H9 (cell line): ENCODE measurements around the gene PCDH9. TPM values are rescaled to one million over a fixed set of nuclear protein-coding genes. Genes with fewer than 3 reads are reported as not detected.

Experiments used
- DNase-seq: peaks from one replicate; pipeline ENCODE4 v3.0.0-alpha.2; 2017
- H2AFZ ChIP-seq: one replicate; pipeline ENCODE4 v1.6.1; 2013; ENCODE audit warnings: mild to moderate bottlenecking, low read length, control low read depth, moderate library complexity
- H2AK5ac ChIP-seq: 2 replicates; pipeline ENCODE4 v1.6.1; 2013; ENCODE audit warnings: low read length, control low read depth, mixed read lengths; ENCODE audit not compliant: insufficient read length
- H2BK120ac ChIP-seq: one replicate; pipeline ENCODE4 v1.6.1; 2013; ENCODE audit warnings: low read depth, mild to moderate bottlenecking, low read length, control low read depth, inconsistent platforms; ENCODE audit not compliant: poor library complexity, severe bottlenecking
- H2BK12ac ChIP-seq: 2 replicates; pipeline ENCODE4 v1.6.1; 2013; ENCODE audit warnings: low read length, control low read depth, mixed read lengths, low read depth; ENCODE audit not compliant: insufficient read length
- H2BK15ac ChIP-seq: 2 replicates; pipeline ENCODE4 v1.6.1; 2013; ENCODE audit warnings: low read depth, low read length, control low read depth
- H2BK20ac ChIP-seq: one replicate; pipeline ENCODE4 v1.6.1; 2013; ENCODE audit warnings: low read depth, mild to moderate bottlenecking, low read length, control low read depth, inconsistent platforms; ENCODE audit not compliant: poor library complexity, severe bottlenecking
- H2BK5ac ChIP-seq: 2 replicates; pipeline ENCODE4 v1.6.1; 2013; ENCODE audit warnings: low read length, control low read depth, mixed read lengths; ENCODE audit not compliant: insufficient read length
- H3K14ac ChIP-seq: 2 replicates; pipeline ENCODE4 v1.6.1; 2013; ENCODE audit warnings: low read length, control low read depth; ENCODE audit not compliant: insufficient read depth
- H3K18ac ChIP-seq: 2 replicates; pipeline ENCODE4 v1.6.1; 2013; ENCODE audit warnings: low read depth, mild to moderate bottlenecking, mixed read lengths, low read length, control low read depth; ENCODE audit not compliant: insufficient read length
- H3K23ac ChIP-seq: 2 replicates; pipeline ENCODE4 v1.6.1; 2013; ENCODE audit warnings: low read length, control low read depth, mixed read lengths, low read depth; ENCODE audit not compliant: insufficient read length
- H3K23me2 ChIP-seq: 2 replicates; pipeline ENCODE4 v1.6.1; 2013; ENCODE audit warnings: low read depth, mild to moderate bottlenecking, mixed read lengths, low read length, control low read depth; ENCODE audit not compliant: insufficient read length, poor library complexity, severe bottlenecking
- H3K27ac ChIP-seq: 2 replicates; pipeline ENCODE4 v1.5.1; 2013; ENCODE audit warnings: low read length, control low read depth, mixed read lengths, low read depth; ENCODE audit not compliant: insufficient read length
- H3K27me3 ChIP-seq: 2 replicates; pipeline ENCODE4 v1.6.1; 2013; ENCODE audit warnings: low read length, control low read depth, inconsistent platforms; ENCODE audit not compliant: insufficient read depth
- H3K4ac ChIP-seq: 2 replicates; pipeline ENCODE4 v1.6.1; 2013; ENCODE audit warnings: low read depth, mild to moderate bottlenecking, control low read depth, inconsistent platforms, low read length, moderate library complexity
- H3K4me1 ChIP-seq: 2 replicates; pipeline ENCODE4 v1.6.1; 2013; ENCODE audit warnings: low read length, control low read depth, inconsistent platforms; ENCODE audit not compliant: insufficient read depth
- H3K4me2 ChIP-seq: 2 replicates; pipeline ENCODE4 v1.6.1; 2013; ENCODE audit warnings: low read length, control low read depth, mixed read lengths; ENCODE audit not compliant: insufficient read length, insufficient read depth
- H3K56ac ChIP-seq: 2 replicates; pipeline ENCODE4 v1.6.1; 2013; ENCODE audit warnings: low read depth, mild to moderate bottlenecking, mixed read lengths, low read length, control low read depth; ENCODE audit not compliant: insufficient read length
- H3K79me1 ChIP-seq: 2 replicates; pipeline ENCODE4 v1.6.1; 2013; ENCODE audit warnings: low read depth, mild to moderate bottlenecking, moderate library complexity, low read length, control low read depth, inconsistent platforms; ENCODE audit not compliant: insufficient read depth, poor library complexity, severe bottlenecking
- H3K79me2 ChIP-seq: 2 replicates; pipeline ENCODE4 v1.6.1; 2013; ENCODE audit warnings: low read length, control low read depth, inconsistent platforms; ENCODE audit not compliant: insufficient read depth
- H3K9ac ChIP-seq: 2 replicates; pipeline ENCODE4 v1.6.1; 2013; ENCODE audit warnings: low read length, control low read depth, mixed read lengths; ENCODE audit not compliant: insufficient read length; ENCODE audit errors: extremely low read depth
- H3K9me3 ChIP-seq: one replicate; pipeline ENCODE4 v1.6.1; 2013; ENCODE audit warnings: low read depth, low read length, inconsistent platforms; ENCODE audit not compliant: control insufficient read depth
- H3T11ph ChIP-seq: one replicate; pipeline ENCODE4 v1.6.1; 2013; ENCODE audit warnings: mild to moderate bottlenecking, low read length, control low read depth, inconsistent platforms
- H4K20me1 ChIP-seq: one replicate; pipeline ENCODE4 v1.6.1; 2013; ENCODE audit not compliant: control insufficient read depth, insufficient read length, insufficient read depth
- H4K5ac ChIP-seq: 2 replicates; pipeline ENCODE4 v1.6.1; 2013; ENCODE audit warnings: low read depth, mild to moderate bottlenecking, mixed read lengths, low read length, control low read depth; ENCODE audit not compliant: insufficient read length
- H4K8ac ChIP-seq: replicated peaks from 2 replicates; pipeline ENCODE4 v1.6.1; 2013; ENCODE audit warnings: low read length, control low read depth, mixed read lengths, low read depth; ENCODE audit not compliant: insufficient read length
- H4K91ac ChIP-seq: 2 replicates; pipeline ENCODE4 v1.6.1; 2013; ENCODE audit warnings: low read depth, mild to moderate bottlenecking, moderate library complexity, mixed read lengths, low read length, control low read depth; ENCODE audit not compliant: insufficient read length
- H3K27ac Mint-ChIP-seq, 3 experiments: 2 replicates in 2 of 3; 3 replicates in 1 of 3; pipeline ENCODE4 v1.8.0; 2020 to 2021; ENCODE audit warnings: mixed read lengths in 3 of 3, mild to moderate bottlenecking in 1 of 3, moderate library complexity in 1 of 3
- H3K27me3 Mint-ChIP-seq: 2 replicates; pipeline ENCODE4 v1.8.0; 2021; ENCODE audit warnings: low read depth, mild to moderate bottlenecking, moderate library complexity, mixed read lengths
- H3K36me3 Mint-ChIP-seq, 3 experiments: 2 replicates in 2 of 3; 3 replicates in 1 of 3; pipeline ENCODE4 v1.8.0; 2020 to 2021; ENCODE audit warnings: low read depth in 3 of 3, mixed read lengths in 3 of 3; ENCODE audit not compliant: insufficient read depth in 1 of 3
- H3K4me1 Mint-ChIP-seq, 2 experiments: 2 replicates each; pipeline ENCODE4 v1.8.0; 2020; ENCODE audit warnings: mixed read lengths in 2 of 2
- H3K4me3 Mint-ChIP-seq, 2 experiments: 2 replicates in 1 of 2; 3 replicates in 1 of 2; pipeline ENCODE4 v1.8.0; 2020 to 2021; ENCODE audit warnings: mild to moderate bottlenecking in 2 of 2, mixed read lengths in 2 of 2, moderate library complexity in 1 of 2
- H3K9me3 Mint-ChIP-seq, 2 experiments: 2 replicates in 1 of 2; 3 replicates in 1 of 2; pipeline ENCODE4 v1.8.0; 2020; ENCODE audit warnings: mild to moderate bottlenecking in 2 of 2, mixed read lengths in 2 of 2, moderate library complexity in 1 of 2
- WGBS: extraction: QIAGEN DNeasy Blood & Tissue Kit; methylation state at CpG from one replicate; pipeline ENCODE4 v1.1.7; 2013; ENCODE audit warnings: missing lambda C conversion rate, low lambda C conversion rate, mixed read lengths; ENCODE audit not compliant: insufficient read length; ENCODE audit errors: extremely low coverage; 5-methylcytosine and 5-hydroxymethylcytosine counted together
- total RNA-seq: library from RNA; stranded (reverse); gene quantifications from 2 replicates; pipeline ENCODE4 v1.2.1, GENCODE V29; 2021
- TF ChIP-seq, protein P1 (sequence below): fragments of 200-600 bp; sonication (generic); conservative IDR thresholded peaks from 3 replicates; pipeline ENCODE4 v1.8.0; 2021; ENCODE audit warnings: antibody characterized with exemption, mild to moderate bottlenecking

PCDH9 gene
- total RNA-seq, 1 experiment from 2014 or later, result 0.11 TPM

GRCh38 chr13:67045357-67045756 is 184.8 kb downstream of the PCDH9 start:
- Mint-ChIP-seq H3K4me1 (peaks cover 0 to 6% of the 10 kb centered on the region in 2 experiments; a peak in 2 of 4 replicates), H3K27ac (no peak overlapping the region), H3K9me3 (no peaks in the 10 kb centered on the region), H3K36me3 (no peaks in the 10 kb centered on the region; a peak in 1 of 7 replicates), H3K4me3 (no peak overlapping the region), H3K27me3 (no peaks in the 10 kb centered on the region)
- no peak overlapping the region for H3K14ac ChIP-seq
- no peaks in the 10 kb centered on the region for H3K4me1 ChIP-seq
- H3K27me3 ChIP-seq, result no peaks in the 10 kb centered on the region
- WGBS, result no CpG with 5 or more reads among the region's 1 CpG
- H4K5ac ChIP-seq, result no peak overlapping the region
- no peak overlapping the region for H2BK15ac ChIP-seq
- no peak overlapping the region for H3K9ac ChIP-seq
- no peaks in the 10 kb centered on the region for H3K79me1 ChIP-seq
- H2BK5ac ChIP-seq, result no peak overlapping the region
- no peak overlapping the region for H3K23ac ChIP-seq
- no peak for DNase-seq
- H3K9me3 ChIP-seq, result no peaks in the 10 kb centered on the region
- H2AFZ ChIP-seq, result no peak overlapping the region
- H3K56ac ChIP-seq, result no peak overlapping the region
- H4K8ac ChIP-seq, result no peak overlapping the region
- H4K20me1 ChIP-seq, result no peaks in the 10 kb centered on the region
- no peak overlapping the region for H2AK5ac ChIP-seq
- TF ChIP-seq, protein P1, sequence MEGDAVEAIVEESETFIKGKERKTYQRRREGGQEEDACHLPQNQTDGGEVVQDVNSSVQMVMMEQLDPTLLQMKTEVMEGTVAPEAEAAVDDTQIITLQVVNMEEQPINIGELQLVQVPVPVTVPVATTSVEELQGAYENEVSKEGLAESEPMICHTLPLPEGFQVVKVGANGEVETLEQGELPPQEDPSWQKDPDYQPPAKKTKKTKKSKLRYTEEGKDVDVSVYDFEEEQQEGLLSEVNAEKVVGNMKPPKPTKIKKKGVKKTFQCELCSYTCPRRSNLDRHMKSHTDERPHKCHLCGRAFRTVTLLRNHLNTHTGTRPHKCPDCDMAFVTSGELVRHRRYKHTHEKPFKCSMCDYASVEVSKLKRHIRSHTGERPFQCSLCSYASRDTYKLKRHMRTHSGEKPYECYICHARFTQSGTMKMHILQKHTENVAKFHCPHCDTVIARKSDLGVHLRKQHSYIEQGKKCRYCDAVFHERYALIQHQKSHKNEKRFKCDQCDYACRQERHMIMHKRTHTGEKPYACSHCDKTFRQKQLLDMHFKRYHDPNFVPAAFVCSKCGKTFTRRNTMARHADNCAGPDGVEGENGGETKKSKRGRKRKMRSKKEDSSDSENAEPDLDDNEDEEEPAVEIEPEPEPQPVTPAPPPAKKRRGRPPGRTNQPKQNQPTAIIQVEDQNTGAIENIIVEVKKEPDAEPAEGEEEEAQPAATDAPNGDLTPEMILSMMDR, result no peak
- H3K4me2 ChIP-seq, result no peak overlapping the region
- no peaks in the 10 kb centered on the region for H3K23me2 ChIP-seq
- H4K91ac ChIP-seq, result no peak overlapping the region
- no peak overlapping the region for H3K4ac ChIP-seq
- H3K27ac ChIP-seq, result no peak overlapping the region
- H2BK120ac ChIP-seq, result no peak overlapping the region
- no peak overlapping the region for H2BK12ac ChIP-seq
- H2BK20ac ChIP-seq, result no peak overlapping the region
- H3K18ac ChIP-seq, result no peak overlapping the region
- H3K79me2 ChIP-seq, result no peaks in the 10 kb centered on the region
- no peak overlapping the region for H3T11ph ChIP-seq
